GM21526 (cell line): Measurements from ENCODE around the gene LDLRAD4.
"Not testable (repeated sequence)": the region's sequence is repeated elsewhere in the genome, so short reads cannot be mapped to it uniquely, and the experiment has no call there.

Experiments
- ATAC-seq: cut with Tn5 transposase; IDR thresholded peaks from one replicate; pipeline ENCODE4 v1.9.1; 2021; ENCODE audit warnings: moderate library complexity; ENCODE audit not compliant: unreplicated experiment, low FRiP score

The LDLRAD4 gene

DNA sequence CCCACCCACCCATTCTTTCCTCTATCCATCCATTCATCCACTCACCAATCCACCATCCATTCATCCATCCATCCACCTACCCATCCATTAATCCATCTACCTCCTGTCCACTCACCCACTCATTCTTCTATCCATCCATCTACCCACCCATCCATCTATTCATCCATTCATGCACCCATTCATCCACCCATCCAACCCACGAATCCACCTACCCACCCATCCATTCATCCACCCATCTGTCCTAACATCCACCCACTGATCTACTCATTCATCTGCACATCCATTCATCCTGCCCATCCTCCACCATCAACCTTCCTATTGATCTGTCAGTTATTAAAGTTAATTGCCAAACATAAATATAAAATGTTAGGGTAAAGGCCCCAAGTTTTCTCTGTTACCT is 25.6 kb downstream of the LDLRAD4 start:
- no peak for ATAC-seq

- ATAC-seq, result no peak
Observed at GRCh38 chr18:13245481-13246000, 27.0 kb downstream of the LDLRAD4 start.

- ATAC-seq, result no peak
Observed at GRCh38 chr18:13246121-13246520, 27.6 kb downstream of the LDLRAD4 start.

GRCh38 chr18:13246591-13246990 is 28.0 kb downstream of the LDLRAD4 start:
- no peak for ATAC-seq

- ATAC-seq, result no peak
Observed at GRCh38 chr18:13247506-13247905, 28.9 kb downstream of the LDLRAD4 start.

GRCh38 chr18:13252686-13253410 is 34.3 kb downstream of the LDLRAD4 start:
- no peak for ATAC-seq

DNA sequence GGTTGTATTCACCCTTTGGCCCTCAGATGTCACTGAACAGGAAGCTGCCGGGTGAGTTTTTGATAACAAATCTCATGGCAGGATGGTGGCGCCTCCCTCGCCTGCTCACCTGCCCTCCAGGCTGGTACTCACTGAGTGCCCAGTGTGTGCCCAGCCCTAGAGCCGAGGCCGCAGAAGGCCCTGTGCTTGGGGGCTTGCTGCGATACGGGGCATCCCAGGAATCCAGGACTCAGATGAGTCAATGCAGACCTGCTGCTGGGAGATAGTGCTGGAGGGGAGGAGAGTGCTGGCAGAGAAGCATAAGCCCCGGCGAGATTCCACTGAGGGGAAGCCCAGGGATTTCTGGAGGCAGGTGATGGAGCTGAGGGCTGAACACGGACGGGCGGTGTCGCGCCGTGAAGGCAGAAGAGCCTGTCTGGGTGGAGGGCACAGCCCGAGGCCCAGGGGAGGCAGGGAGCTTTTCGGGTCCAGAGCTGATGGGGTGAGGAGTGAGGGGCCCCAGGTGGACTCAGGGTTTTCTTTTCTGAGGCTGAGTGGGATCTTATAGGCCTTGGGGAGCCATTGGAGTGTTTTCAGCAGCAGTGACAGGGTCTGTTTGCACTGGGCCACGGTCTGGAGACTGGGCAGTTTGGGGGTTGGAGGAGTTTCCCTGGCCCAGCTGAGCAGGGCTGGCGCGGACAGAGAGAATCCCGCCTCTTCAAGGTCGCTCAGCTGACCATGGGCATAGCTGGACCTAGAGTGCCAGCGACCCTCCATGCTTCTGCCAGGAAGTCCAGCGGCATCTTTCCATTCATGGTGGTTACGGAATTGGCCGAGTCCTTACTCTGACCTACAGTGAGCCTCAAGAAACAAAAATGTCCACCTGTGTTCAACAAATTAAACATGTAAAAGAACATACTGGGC is 35.5 kb downstream of the LDLRAD4 start:
- ATAC-seq, result no peak

- no peak for ATAC-seq
Observed at GRCh38 chr18:13254971-13255927, 36.7 kb downstream of the LDLRAD4 start.

- no peak for ATAC-seq
Observed at GRCh38 chr18:13256444-13257305, 38.1 kb downstream of the LDLRAD4 start.

- ATAC-seq, result no peak
Observed at GRCh38 chr18:13257361-13257980, 38.9 kb downstream of the LDLRAD4 start.

- ATAC-seq, result no peak
Observed at GRCh38 chr18:13258921-13259320, 40.4 kb downstream of the LDLRAD4 start.

DNA sequence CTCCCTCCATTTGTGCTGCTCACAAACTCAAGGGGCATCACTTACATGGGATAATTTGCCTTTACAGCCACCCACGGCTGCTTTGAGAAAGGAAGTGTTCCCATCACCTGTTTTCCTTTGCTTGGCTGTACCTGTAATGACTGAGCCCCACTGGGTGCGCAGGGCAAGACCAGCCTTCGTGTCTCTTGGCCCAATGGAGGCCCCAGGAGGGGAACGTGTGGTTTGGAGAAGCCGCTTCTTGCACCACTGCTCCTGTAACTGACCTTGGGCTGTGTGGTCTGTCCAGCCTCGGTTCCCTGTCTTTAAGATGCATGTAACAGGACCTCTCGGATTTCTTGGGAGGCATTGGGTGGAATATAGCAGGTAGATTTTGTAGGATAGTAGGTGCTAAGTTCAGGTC is 41.1 kb downstream of the LDLRAD4 start:
- no peak for ATAC-seq

DNA sequence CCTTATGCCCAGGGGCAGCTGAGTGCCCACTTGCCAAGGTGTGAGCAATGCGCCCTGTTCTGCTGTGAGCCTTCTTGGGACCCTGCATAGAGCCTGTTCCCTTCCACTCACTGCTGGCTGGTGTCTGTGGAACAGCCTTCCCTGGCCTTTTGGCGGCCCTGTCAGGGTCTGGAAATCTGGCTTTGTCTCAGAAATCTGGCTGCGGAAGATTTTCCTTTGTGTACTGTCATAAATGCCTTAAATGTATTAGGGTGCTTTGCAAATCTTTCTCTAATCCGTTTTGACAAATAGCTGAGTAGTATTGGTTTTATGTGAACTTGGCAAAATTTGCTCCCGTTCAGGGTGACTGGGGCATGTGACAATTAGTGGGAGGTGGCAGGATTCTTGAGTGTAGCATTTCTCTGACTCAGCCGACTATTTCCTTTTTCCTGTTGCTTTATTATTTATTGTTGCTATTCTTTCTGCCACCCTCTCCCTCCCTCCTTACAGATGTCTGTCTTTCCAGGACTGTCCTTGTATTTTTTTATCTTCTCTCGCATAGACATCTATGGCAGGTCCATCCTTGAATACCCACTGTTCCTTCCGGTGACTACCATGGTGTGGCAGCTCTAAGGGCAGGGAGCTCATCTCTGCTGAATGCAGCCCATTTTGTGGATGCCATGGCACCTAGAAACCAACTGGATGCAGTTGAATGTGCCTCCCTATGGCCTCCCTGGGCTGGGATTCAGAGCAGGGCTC is 41.8 kb downstream of the LDLRAD4 start:
- no peak for ATAC-seq

DNA sequence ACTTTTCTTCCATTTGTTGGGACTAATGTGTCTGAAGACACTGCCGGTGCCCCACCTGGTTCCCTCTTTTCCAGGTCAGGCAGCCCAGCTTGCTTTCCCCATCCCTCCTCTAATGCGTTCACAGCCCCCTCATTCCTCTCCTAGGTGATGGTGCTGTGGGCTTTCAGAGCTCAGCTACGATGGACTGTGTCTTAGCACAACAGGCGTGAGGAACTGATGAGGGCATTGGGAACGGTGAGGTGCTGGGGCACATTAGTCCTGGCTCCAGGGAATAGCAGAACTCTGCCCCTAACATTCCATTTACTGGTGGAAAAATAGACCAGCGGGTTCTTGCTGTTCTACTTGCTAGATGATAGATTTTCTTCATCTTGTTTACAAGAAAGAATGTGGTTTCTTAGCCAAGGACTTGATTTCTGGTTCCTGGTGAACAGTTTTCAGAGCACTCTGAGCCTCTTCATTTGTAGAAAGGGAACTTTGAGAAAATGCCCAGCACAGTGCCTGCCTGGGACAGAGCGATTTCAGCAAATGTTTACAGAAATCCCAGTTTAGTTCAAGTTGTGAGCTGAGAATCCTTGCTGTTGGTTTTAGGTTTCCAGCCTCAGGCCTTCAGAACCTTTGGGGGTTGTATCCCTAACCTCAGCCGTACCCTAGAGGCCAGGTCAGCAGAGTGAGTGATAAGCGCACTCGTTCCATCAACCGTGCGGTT is 42.5 kb downstream of the LDLRAD4 start:
- no peak for ATAC-seq

- no peak for ATAC-seq
Observed at GRCh38 chr18:13261661-13262357, 43.2 kb downstream of the LDLRAD4 start.

DNA sequence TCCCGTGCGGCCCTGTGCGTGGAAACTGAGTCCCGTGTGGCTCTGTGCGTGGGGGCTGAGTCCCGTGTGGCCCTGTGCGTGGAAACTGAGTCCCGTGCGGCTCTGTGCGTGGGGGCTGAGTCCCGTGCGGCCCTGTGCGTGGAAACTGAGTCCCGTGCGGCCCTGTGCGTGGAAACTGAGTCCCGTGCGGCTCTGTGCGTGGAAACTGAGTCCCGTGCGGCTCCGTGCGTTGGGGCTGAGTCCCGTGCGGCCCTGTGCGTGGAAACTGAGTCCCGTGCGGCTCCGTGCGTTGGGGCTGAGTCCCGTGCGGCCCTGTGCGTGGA is 43.8 kb downstream of the LDLRAD4 start:
- ATAC-seq, result not testable (repeated sequence)
